GM18511 (cell line): ENCODE results near the gene PTGES2.

Source experiments
- ATAC-seq: cut with Tn5 transposase; IDR thresholded peaks from one replicate; pipeline ENCODE4 v1.9.1; 2021; ENCODE audit warnings: mild to moderate bottlenecking, moderate library complexity; ENCODE audit not compliant: unreplicated experiment

Gene PTGES2

GRCh38 chr9:128106181-128106939 lies 21.2 kb downstream of the PTGES2 start:
- no peak for ATAC-seq

- no peak for ATAC-seq
These were observed 21.9 kb downstream of the PTGES2 start for GRCh38 chr9:128105538-128106175.

GRCh38 chr9:128104171-128104618 lies 23.3 kb downstream of the PTGES2 start:
- ATAC-seq = no peak

GRCh38 chr9:128103589-128103962 lies 24.0 kb downstream of the PTGES2 start:
- no peak for ATAC-seq

- ATAC-seq = no peak
These were observed 24.5 kb downstream of the PTGES2 start for GRCh38 chr9:128102861-128103588.

- no peak for ATAC-seq
These were observed 25.3 kb downstream of the PTGES2 start for GRCh38 chr9:128102196-128102595.

GRCh38 chr9:128101690-128102089 lies 25.8 kb downstream of the PTGES2 start:
- ATAC-seq = no peak

GRCh38 chr9:128101231-128101661 lies 26.3 kb downstream of the PTGES2 start:
- ATAC-seq = no peak

- no peak for ATAC-seq
These were observed 26.9 kb downstream of the PTGES2 start for GRCh38 chr9:128100581-128100980.

- ATAC-seq = no peak
These were observed 27.5 kb downstream of the PTGES2 start for GRCh38 chr9:128099932-128100491.

GRCh38 chr9:128099231-128099931 lies 28.1 kb downstream of the PTGES2 start:
- no peak for ATAC-seq

- no peak for ATAC-seq
These were observed 29.0 kb downstream of the PTGES2 start for GRCh38 chr9:128098297-128099230.

GRCh38 chr9:128097543-128098296 lies 29.8 kb downstream of the PTGES2 start:
- no peak for ATAC-seq

GRCh38 chr9:128096616-128097536 lies 30.7 kb downstream of the PTGES2 start:
- no peak for ATAC-seq

GRCh38 chr9:128094950-128095544 lies 32.5 kb downstream of the PTGES2 start:
- no peak for ATAC-seq

- peak; percentile 97 for ATAC-seq
These were observed 33.2 kb downstream of the PTGES2 start for GRCh38 chr9:128094166-128094949.

- ATAC-seq = no peak
These were observed 34.5 kb downstream of the PTGES2 start for GRCh38 chr9:128093011-128093410.
